PFSK-1 (cell line): ENCODE results near the gene NR6A1.

Source experiments
- POLR2AphosphoS5 ChIP-seq: IDR thresholded peaks from 2 replicates; pipeline ENCODE4 v1.6.1; 2012; ENCODE audit warnings: low read depth, mild to moderate bottlenecking, control low read depth, low read length, moderate library complexity
- REST ChIP-seq, 2 experiments: IDR thresholded peaks; 2 replicates each; pipeline versions ENCODE4 v1.6.1 to v1.8.0; 2011 to 2012; ENCODE audit warnings: low read depth in 2 of 2, low read length in 2 of 2, control low read depth in 1 of 2, inconsistent platforms in 1 of 2, mild to moderate bottlenecking in 1 of 2, moderate library complexity in 1 of 2; ENCODE audit not compliant: insufficient read depth in 1 of 2
- SIN3A ChIP-seq: IDR thresholded peaks from 2 replicates; pipeline ENCODE4 v1.6.1; 2012; ENCODE audit warnings: mild to moderate bottlenecking, low read length, moderate library complexity, borderline replicate concordance; ENCODE audit not compliant: insufficient read depth
- TAF1 ChIP-seq: IDR thresholded peaks from 2 replicates; pipeline ENCODE4 v1.6.1; 2012; ENCODE audit warnings: low read length, control low read depth, borderline replicate concordance; ENCODE audit not compliant: insufficient read depth

DNA sequence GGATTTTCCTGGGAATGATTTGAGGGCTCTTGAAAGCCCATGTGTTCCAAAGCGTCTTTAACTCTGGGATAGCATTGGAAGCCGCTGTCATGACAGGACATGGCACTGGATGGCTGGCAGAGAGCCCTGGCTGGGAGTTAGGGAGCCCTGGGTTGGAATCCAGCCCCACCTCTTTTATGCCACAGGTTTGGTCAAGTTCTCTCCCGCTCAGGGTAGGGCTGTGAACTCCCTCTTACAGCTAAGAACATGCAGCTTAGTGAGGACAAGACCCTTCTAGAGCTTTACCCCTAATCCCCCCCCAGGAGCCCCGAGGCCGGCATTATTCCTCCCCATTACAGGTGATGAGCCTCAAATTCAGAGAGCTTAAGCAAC, 43.0 kb upstream of the NR6A1 start:
- no peak for TF ChIP-seq POLR2AphosphoS5
- no peak for TF ChIP-seq TAF1
- TF ChIP-seq REST (IDR thresholded peaks at IDR 0.05; ENCODE audit: insufficient read depth in 1 of 2, low read depth in 2 of 2, low read length in 2 of 2): no peak
- TF ChIP-seq SIN3A: no peak
